ENCODE results near the gene PRSS33. TPM values are rescaled to one million over a fixed set of nuclear protein-coding genes. Genes with fewer than 3 reads are reported as not detected.

PRSS33 gene
- total and polyA plus RNA-seq, 2 of the 8 experiments (the other 6 are each of a cell fraction or from before 2014, with no cell fraction given) = 0.09 TPM; not detected in 1

DNA sequence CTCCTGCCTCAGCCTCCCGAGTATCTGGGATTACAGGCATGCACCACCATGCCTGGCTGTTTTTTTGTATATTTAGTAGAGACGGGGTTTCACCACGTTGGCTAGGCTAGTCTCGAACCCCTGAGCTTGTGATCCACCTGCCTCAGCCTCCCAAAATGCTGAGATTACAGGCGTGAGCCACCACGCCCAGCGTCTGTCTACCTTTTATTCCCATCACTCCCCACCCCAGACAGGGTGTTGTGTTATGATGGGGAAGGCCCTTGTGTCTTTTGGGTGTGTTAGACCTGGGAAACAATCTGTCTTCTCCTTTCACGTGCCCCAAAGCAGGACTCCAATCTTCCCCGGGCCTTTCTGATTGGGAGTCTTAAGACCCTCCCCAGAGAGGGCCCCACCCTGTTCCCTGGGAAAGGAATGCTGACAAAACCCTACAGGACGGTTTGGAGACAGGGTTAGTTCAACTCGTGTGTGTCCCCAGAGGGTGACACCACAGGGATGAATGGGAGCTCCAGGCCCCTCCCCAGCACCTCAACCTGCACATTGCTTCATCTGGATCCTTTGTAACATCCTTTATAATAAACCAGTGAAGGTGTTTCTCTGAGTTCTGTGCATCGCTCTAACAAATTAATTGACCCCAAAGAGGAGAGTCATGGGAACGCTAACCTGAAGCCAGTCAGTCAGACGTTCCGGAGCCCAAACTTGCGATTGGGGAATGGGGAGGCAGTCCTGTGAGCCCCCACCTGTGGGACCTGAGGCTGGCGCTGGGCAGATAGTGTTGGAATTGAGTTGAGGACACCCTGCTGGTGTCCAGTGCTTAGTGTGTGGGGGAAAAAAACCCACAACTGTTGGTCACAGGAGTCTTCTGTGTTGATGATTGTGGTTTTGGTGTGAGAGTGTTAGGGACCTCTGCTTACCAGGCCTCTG lies 7.1 kb downstream of the PRSS33 start:
- Histone ChIP-seq H3K4ac (replicated peaks; ENCODE audit: insufficient read length, low read depth, low read length) (no peak overlapping the region), H2BK12ac (ENCODE audit: low read depth, low read length) (no peak overlapping the region), H4K91ac (replicated peaks; ENCODE audit: insufficient read length, low read length) (no peak overlapping the region), H3K18ac (ENCODE audit: extremely low read depth, low read length) (no peak overlapping the region), H4K20me1 (replicated peaks in 1 of 2; ENCODE audit: control insufficient read depth in 1 of 2, insufficient read depth in 2 of 2, low read length in 2 of 2) (peaks cover 0 to 3% of the 10 kb centered on the region in 2 experiments), H3K56ac (replicated peaks; ENCODE audit: insufficient read length, low read depth, low read length) (no peak overlapping the region), H4K8ac (ENCODE audit: extremely low read depth, insufficient read depth, low read length) (peak overlapping the region; percentile 36; the same call in 1 of the 2 replicates), H3K9ac (replicated peaks in 1 of 4; ENCODE audit: extremely low read depth in 1 of 4, low read depth in 3 of 4, low read length in 3 of 4) (no peak overlapping the region), H2AK5ac (ENCODE audit: low read depth, low read length) (0 out of 2 replicates have a peak overlapping the region, but pooled peaks have one; percentile 13), H2BK15ac (ENCODE audit: low read length) (no peak overlapping the region), H3K23me2 (ENCODE audit: low read depth, low read length) (peaks cover 10% of the 10 kb centered on the region; the same call in 1 of the 2 replicates), H3K27me3 (replicated peaks in 1 of 4; ENCODE audit: control insufficient read depth in 3 of 4, extremely low read depth in 1 of 4, insufficient read depth in 3 of 4, low read length in 3 of 4) (peaks cover 0 to 3% (median 0%) of the 10 kb centered on the region in 4 experiments; a peak in 1 of 7 replicates), H3K36me3 (ENCODE audit: control insufficient read depth in 2 of 4, insufficient read depth in 4 of 4, low read length in 3 of 4) (peaks cover 0 to 6% (median under 1%) of the 10 kb centered on the region in 4 experiments; a peak in 2 of 8 replicates), H3K14ac (ENCODE audit: insufficient read length) (no peak overlapping the region), H4K5ac (ENCODE audit: insufficient read length, low read depth, low read length) (no peak overlapping the region), H3K79me2 (ENCODE audit: control insufficient read depth in 1 of 2, insufficient read depth in 2 of 2, low read length in 2 of 2) (peaks cover 12 to 21% of the 10 kb centered on the region in 2 experiments), H2BK20ac (ENCODE audit: low read length) (no peak overlapping the region), H2AFZ (ENCODE audit: low read length) (no peak overlapping the region), H3K4me1 (replicated peaks in 1 of 4; ENCODE audit: control insufficient read depth in 3 of 4, insufficient read depth in 4 of 4, low read length in 3 of 4) (peaks cover 0 to 4% (median under 1%) of the 10 kb centered on the region in 4 experiments; a peak in 5 of 7 replicates), H3K79me1 (ENCODE audit: low read depth, low read length) (peaks cover 8% of the 10 kb centered on the region; the same call in 1 of the 2 replicates), H3K23ac (ENCODE audit: insufficient read length) (no peak overlapping the region), H3K4me3 (ENCODE audit: extremely low read depth in 1 of 4, insufficient read depth in 2 of 4, low read depth in 3 of 4, low read length in 4 of 4) (no peak overlapping the region), H3K27ac (ENCODE audit: low read depth, low read length) (no peak overlapping the region), H2BK5ac (ENCODE audit: low read depth, low read length) (no peak overlapping the region), H3K4me2 (ENCODE audit: insufficient read depth in 1 of 2, low read depth in 2 of 2, low read length in 2 of 2) (no peak overlapping the region), H2BK120ac (replicated peaks; ENCODE audit: low read depth, low read length) (no peak overlapping the region), H3K9me3 (ENCODE audit: insufficient read depth in 2 of 2, low read depth in 1 of 2, low read length in 1 of 2) (no peaks in the 10 kb centered on the region)
- FAIRE-seq (no peak), DNase-seq (ENCODE audit: low read depth in 1 of 2, low spot score in 2 of 2) (no peak)
- TF ChIP-seq POLR2AphosphoS5 (IDR thresholded peaks at IDR 0.05; ENCODE audit: low read depth, low read length) (no peak), SIX5 (IDR thresholded peaks at IDR 0.05; ENCODE audit: low read depth, low read length) (no peak), BRCA1 (IDR thresholded peaks at IDR 0.05; ENCODE audit: low read depth, low read length) (no peak), CBX5 (IDR thresholded peaks at IDR 0.05; ENCODE audit: low read depth, low read length) (no peak), CHD1 (IDR thresholded peaks at IDR 0.05; ENCODE audit: low read depth, low read length) (no peak)
- ChIA-PET POLR2A (ENCODE audit: partially characterized antibody) (interaction anchor here (1.0 to 9.5 kb wide), 4 partner anchors 12 to 28 kb away, joined by 3 to 180 read pairs (median 26); partner anchors contain the start of gene SRRM2), CTCF (ENCODE audit: partially characterized antibody) (no interaction called here)
- 73% methylated on average over 17 of the region's 17 CpGs; no CpG with 5 or more reads in 1 of the 2 experiments for WGBS, 2 experiments (ENCODE audit: extremely low coverage in 1 of 2, insufficient coverage in 1 of 2, insufficient read length in 1 of 2, insufficient replicate concordance in 2 of 2, low coverage in 1 of 2, low lambda C conversion rate in 2 of 2, missing lambda C conversion rate in 1 of 2)
